Measurements from ENCODE around the gene CLDN22.

Gene CLDN22

GRCh38 chr4:183323295-183323694 lies 3.2 kb upstream of the CLDN22 start:
- DNase-seq (ENCODE audit: low spot score) (no peak), FAIRE-seq (no peak)

GRCh38 chr4:183322326-183322725 lies 2.2 kb upstream of the CLDN22 start, which contains the start of gene CLDN24:
Gene CLDN24, minus strand, starts transcription at chr4:183322426. Its CDS starts 0 bp downstream, at chr4:183322426.
- no peak for DNase-seq (ENCODE audit: low spot score)
- FAIRE-seq: no peak

GRCh38 chr4:183321516-183321915 lies 1.4 kb upstream of the CLDN22 start:
- DNase-seq (ENCODE audit: low spot score) (no peak), FAIRE-seq (no peak)

GRCh38 chr4:183321079-183321478 lies 1.0 kb upstream of the CLDN22 start:
- DNase-seq (ENCODE audit: low spot score): no peak
- FAIRE-seq: no peak

GRCh38 chr4:183318656-183319055 lies 1.4 kb downstream of the CLDN22 start:
- FAIRE-seq (no peak), DNase-seq (ENCODE audit: low spot score) (no peak)

GRCh38 chr4:183314806-183315205 lies 5.3 kb downstream of the CLDN22 start:
- FAIRE-seq: no peak
- no peak for DNase-seq (ENCODE audit: low spot score)

GRCh38 chr4:183314336-183314735 lies 5.7 kb downstream of the CLDN22 start:
- FAIRE-seq: no peak

GRCh38 chr4:183312841-183313240 lies 7.2 kb downstream of the CLDN22 start:
- no peak for FAIRE-seq

More at GRCh38 chr4:183314336-183314735, 5.7 kb downstream of the CLDN22 start:
- no peak for DNase-seq (ENCODE audit: low spot score)

GRCh38 chr4:183306811-183307210 lies 13.3 kb downstream of the CLDN22 start:
- FAIRE-seq (no peak), DNase-seq (ENCODE audit: low spot score) (no peak)

More at GRCh38 chr4:183312841-183313240, 7.2 kb downstream of the CLDN22 start:
- DNase-seq (ENCODE audit: low spot score): no peak

GRCh38 chr4:183304538-183304937 lies 15.5 kb downstream of the CLDN22 start:
- no peak for FAIRE-seq
- DNase-seq (ENCODE audit: low spot score): no peak

GRCh38 chr4:183304067-183304466 lies 16.0 kb downstream of the CLDN22 start:
- FAIRE-seq (no peak), DNase-seq (ENCODE audit: low spot score) (no peak)

GRCh38 chr4:183303301-183303700 lies 16.8 kb downstream of the CLDN22 start:
- DNase-seq (ENCODE audit: low spot score) (no peak), FAIRE-seq (no peak)

GRCh38 chr4:183300655-183301054 lies 19.4 kb downstream of the CLDN22 start:
- no peak for FAIRE-seq
- no peak for DNase-seq (ENCODE audit: low spot score)

GRCh38 chr4:183300070-183300469 lies 20.0 kb downstream of the CLDN22 start:
- DNase-seq (ENCODE audit: low spot score): no peak

GRCh38 chr4:183299464-183299863 lies 20.6 kb downstream of the CLDN22 start:
- FAIRE-seq (no peak), DNase-seq (ENCODE audit: low spot score) (no peak)

More at GRCh38 chr4:183300070-183300469, 20.0 kb downstream of the CLDN22 start:
- no peak for FAIRE-seq

- FAIRE-seq: no peak
These were observed 22.4 kb downstream of the CLDN22 start for GRCh38 chr4:183297675-183298074.

GRCh38 chr4:183295711-183296110 lies 24.4 kb downstream of the CLDN22 start:
- no peak for FAIRE-seq

More at GRCh38 chr4:183297675-183298074, 22.4 kb downstream of the CLDN22 start:
- no peak for DNase-seq (ENCODE audit: low spot score)

GRCh38 chr4:183291070-183291469 lies 29.0 kb downstream of the CLDN22 start:
- DNase-seq (ENCODE audit: low spot score) (no peak), FAIRE-seq (no peak)

More at GRCh38 chr4:183295711-183296110, 24.4 kb downstream of the CLDN22 start:
- DNase-seq (ENCODE audit: low spot score): no peak

- FAIRE-seq (no peak), DNase-seq (ENCODE audit: low spot score) (peak; percentile 27)
These were observed 30.4 kb downstream of the CLDN22 start for GRCh38 chr4:183289688-183290087.

- FAIRE-seq: no peak
- DNase-seq (ENCODE audit: low spot score): no peak
These were observed 31.1 kb downstream of the CLDN22 start for GRCh38 chr4:183288955-183289354.

GRCh38 chr4:183287677-183288076 lies 32.4 kb downstream of the CLDN22 start:
- DNase-seq (ENCODE audit: low spot score): no peak
- FAIRE-seq: no peak

- DNase-seq (ENCODE audit: low spot score) (no peak), FAIRE-seq (no peak)
These were observed 32.8 kb downstream of the CLDN22 start for GRCh38 chr4:183287309-183287659.

- FAIRE-seq (no peak), DNase-seq (ENCODE audit: low spot score) (no peak)
These were observed 33.3 kb downstream of the CLDN22 start for GRCh38 chr4:183286590-183287308.
